ENCODE measurements around the gene CLTA. TPM values are rescaled to one million over a fixed set of nuclear protein-coding genes. Genes with fewer than 3 reads are reported as not detected.
A peak's percentile ranks its signal among the peaks of the same experiment; 100 is the strongest.
"Not testable (repeated sequence)": the region's sequence is repeated elsewhere in the genome, so short reads cannot be mapped to it uniquely, and the experiment has no call there.

The CLTA gene
- polyA plus RNA-seq, 6 donors from 2014 or later: 55.3 to 98.1 (median 86.9) TPM

GRCh38 chr9:36150574-36151315 lies 40.0 kb upstream of the CLTA start:
- Mint-ChIP-seq H3K9me3 (peaks cover 0 to 6% (median 6%) of the 10 kb centered on the region in 7 donors), H3K27me3 (no peaks in the 10 kb centered on the region), H3K4me1 (peaks cover 52 to 71% (median 59%) of the 10 kb centered on the region in 3 donors), H3K36me3 (peaks cover 7 to 16% of the 10 kb centered on the region in 2 donors), H3K27ac (peak overlapping the region; percentile 98 to 100 (median 99)), H3K4me3 (peak overlapping the region; percentile 64 to 94 (median 88))
- DNase-seq: no peak
- no peak for ATAC-seq (ENCODE audit: low read depth in 2 of 2)

- Mint-ChIP-seq H3K36me3 (peaks cover 0 to 8% of the 10 kb centered on the region in 2 donors), H3K27ac (peak overlapping the region; percentile 98 to 100 (median 99)), H3K27me3 (no peaks in the 10 kb centered on the region), H3K4me1 (peaks cover 45 to 64% (median 52%) of the 10 kb centered on the region in 3 donors), H3K9me3 (peaks cover 0 to 3% (median 0%) of the 10 kb centered on the region in 7 donors), H3K4me3 (peak overlapping the region; percentile 82 to 94 (median 90))
- DNase-seq: peak; percentile 88
- ATAC-seq (ENCODE audit: low read depth in 2 of 2): peak; percentile 95 to 97
Measured at GRCh38 chr9:36151316-36152210, 39.2 kb upstream of the CLTA start.

GRCh38 chr9:36152741-36153438 lies 37.8 kb upstream of the CLTA start:
- H3K27ac Mint-ChIP-seq: peak overlapping the region; percentile 92 to 100 (median 98)
- H3K4me1 Mint-ChIP-seq: peaks cover 38 to 54% (median 46%) of the 10 kb centered on the region in 3 donors
- ATAC-seq (ENCODE audit: low read depth in 2 of 2) (no peak), DNase-seq (no peak)
- H3K9me3 Mint-ChIP-seq: peaks cover 0 to 4% (median 0%) of the 10 kb centered on the region in 7 donors
- no peaks in the 10 kb centered on the region for H3K27me3 Mint-ChIP-seq
- H3K4me3 Mint-ChIP-seq: peak overlapping the region; percentile 61 to 91 (median 76)
- H3K36me3 Mint-ChIP-seq: peaks cover 0 to under 1% of the 10 kb centered on the region in 2 donors

GRCh38 chr9:36153746-36154145 lies 37.0 kb upstream of the CLTA start:
- H3K4me3 Mint-ChIP-seq: peak overlapping the region; percentile 61 to 82 (median 78)
- H3K4me1 Mint-ChIP-seq: peaks cover 38 to 54% (median 46%) of the 10 kb centered on the region in 3 donors
- H3K9me3 Mint-ChIP-seq: peaks cover 0 to 4% (median 0%) of the 10 kb centered on the region in 7 donors
- peak overlapping the region; percentile 92 to 100 (median 98) for H3K27ac Mint-ChIP-seq
- DNase-seq: peak; percentile 25
- no peak for ATAC-seq (ENCODE audit: low read depth in 2 of 2)
- H3K36me3 Mint-ChIP-seq: peaks cover 0 to 9% of the 10 kb centered on the region in 2 donors
- H3K27me3 Mint-ChIP-seq: no peaks in the 10 kb centered on the region

- peaks cover 0 to 16% of the 10 kb centered on the region in 2 donors for H3K36me3 Mint-ChIP-seq
- DNase-seq (peak; percentile 54), ATAC-seq (ENCODE audit: low read depth in 2 of 2) (peak; percentile 23 to 32)
- peak overlapping the region in 7 of 8 donors; percentile 28 to 78 (median 49) for H3K4me3 Mint-ChIP-seq
- peaks cover 0 to 4% (median 0%) of the 10 kb centered on the region in 7 donors for H3K9me3 Mint-ChIP-seq
- no peaks in the 10 kb centered on the region for H3K27me3 Mint-ChIP-seq
- H3K27ac Mint-ChIP-seq: peak overlapping the region; percentile 88 to 98 (median 95)
- H3K4me1 Mint-ChIP-seq: peaks cover 38 to 54% (median 46%) of the 10 kb centered on the region in 3 donors
Measured at GRCh38 chr9:36154331-36154952, 36.3 kb upstream of the CLTA start.

GRCh38 chr9:36156116-36156515 lies 34.6 kb upstream of the CLTA start:
- Mint-ChIP-seq H3K27me3 (no peaks in the 10 kb centered on the region), H3K36me3 (peaks cover 0 to 23% of the 10 kb centered on the region in 2 donors), H3K27ac (peak overlapping the region in 1 of 6 donors; percentile 43), H3K4me1 (peaks cover 30 to 38% (median 33%) of the 10 kb centered on the region in 3 donors), H3K4me3 (no peak overlapping the region), H3K9me3 (peaks cover 0 to 4% (median 0%) of the 10 kb centered on the region in 7 donors)
- DNase-seq (no peak), ATAC-seq (ENCODE audit: low read depth in 2 of 2) (no peak)

GRCh38 chr9:36158122-36158521 lies 32.6 kb upstream of the CLTA start:
- no peak overlapping the region for H3K27ac Mint-ChIP-seq

GRCh38 chr9:36158917-36159316 lies 31.8 kb upstream of the CLTA start:
- ATAC-seq (ENCODE audit: low read depth in 2 of 2) (no peak), DNase-seq (no peak)
- peaks cover 0 to 4% (median 0%) of the 10 kb centered on the region in 7 donors for H3K9me3 Mint-ChIP-seq
- no peak overlapping the region for H3K27ac Mint-ChIP-seq
- H3K36me3 Mint-ChIP-seq: peaks cover 0 to 23% of the 10 kb centered on the region in 2 donors
- H3K4me1 Mint-ChIP-seq: peaks cover 10 to 13% (median 12%) of the 10 kb centered on the region in 3 donors
- no peak overlapping the region for H3K4me3 Mint-ChIP-seq
- H3K27me3 Mint-ChIP-seq: no peaks in the 10 kb centered on the region

More at GRCh38 chr9:36158122-36158521, 32.6 kb upstream of the CLTA start:
- Mint-ChIP-seq H3K9me3 (peaks cover 0 to 4% (median 0%) of the 10 kb centered on the region in 7 donors), H3K4me1 (peaks cover 18 to 19% (median 18%) of the 10 kb centered on the region in 3 donors), H3K36me3 (peaks cover 0 to 23% of the 10 kb centered on the region in 2 donors), H3K4me3 (no peak overlapping the region), H3K27me3 (no peaks in the 10 kb centered on the region)
- no peak for DNase-seq
- ATAC-seq (ENCODE audit: low read depth in 2 of 2): no peak

GRCh38 chr9:36159509-36159908 lies 31.2 kb upstream of the CLTA start:
- not testable (repeated sequence) for H3K4me1 Mint-ChIP-seq; H3K27me3 Mint-ChIP-seq; H3K4me3 Mint-ChIP-seq; DNase-seq; H3K9me3 Mint-ChIP-seq; ATAC-seq (ENCODE audit: low read depth in 2 of 2); H3K27ac Mint-ChIP-seq
- H3K36me3 Mint-ChIP-seq: peaks cover 0 to 23% of the 10 kb centered on the region in 2 donors

- H3K36me3 Mint-ChIP-seq: peaks cover 0 to 23% of the 10 kb centered on the region in 2 donors
Measured at GRCh38 chr9:36160126-36160525, 30.6 kb upstream of the CLTA start.

GRCh38 chr9:36161187-36161586 lies 29.5 kb upstream of the CLTA start:
- H3K9me3 Mint-ChIP-seq: peaks cover 0 to 4% (median 0%) of the 10 kb centered on the region in 7 donors
- no peak for ATAC-seq (ENCODE audit: low read depth in 2 of 2)
- no peak overlapping the region for H3K4me3 Mint-ChIP-seq
- peak overlapping the region in 2 of 6 donors; percentile 57 to 75 for H3K27ac Mint-ChIP-seq
- peaks cover 0 to 23% of the 10 kb centered on the region in 2 donors for H3K36me3 Mint-ChIP-seq
- no peak for DNase-seq
- no peaks in the 10 kb centered on the region for H3K27me3 Mint-ChIP-seq
- H3K4me1 Mint-ChIP-seq: peaks cover 0 to 4% (median 3%) of the 10 kb centered on the region in 3 donors

More at GRCh38 chr9:36160126-36160525, 30.6 kb upstream of the CLTA start:
- not testable (repeated sequence) for H3K4me3 Mint-ChIP-seq; H3K4me1 Mint-ChIP-seq; H3K9me3 Mint-ChIP-seq; ATAC-seq (ENCODE audit: low read depth in 2 of 2); DNase-seq; H3K27me3 Mint-ChIP-seq
- H3K27ac Mint-ChIP-seq: peak overlapping the region in 3 of 6 donors; percentile 26 to 88 (median 82)

GRCh38 chr9:36162211-36162738 lies 28.4 kb upstream of the CLTA start:
- peak overlapping the region in 1 of 6 donors; percentile 40 for H3K27ac Mint-ChIP-seq
- no peaks in the 10 kb centered on the region for H3K9me3 Mint-ChIP-seq
- DNase-seq: no peak
- H3K4me1 Mint-ChIP-seq: peaks cover 0 to 9% (median 7%) of the 10 kb centered on the region in 3 donors
- peaks cover 0 to 23% of the 10 kb centered on the region in 2 donors for H3K36me3 Mint-ChIP-seq
- no peak overlapping the region for H3K4me3 Mint-ChIP-seq
- H3K27me3 Mint-ChIP-seq: no peaks in the 10 kb centered on the region
- no peak for ATAC-seq (ENCODE audit: low read depth in 2 of 2)

Measured in naive B cell (primary cell).